Progenitor cell of endocrine pancreas (in vitro differentiated cells): Measurements from ENCODE around the gene DOHH. TPM values are rescaled to one million over a fixed set of nuclear protein-coding genes. Genes with fewer than 3 reads are reported as not detected.

Source experiments
- DNase-seq: peaks from one replicate; pipeline ENCODE4 v3.0.0; 2021; ENCODE audit warnings: low spot score; ENCODE audit not compliant: unreplicated experiment
- H3K27ac Mint-ChIP-seq: 2 replicates; pipeline ENCODE4 v1.8.0; 2021; ENCODE audit warnings: mild to moderate bottlenecking, moderate library complexity, mixed read lengths
- H3K27me3 Mint-ChIP-seq: 2 replicates; pipeline ENCODE4 v1.8.0; 2021; ENCODE audit warnings: mixed read lengths
- H3K36me3 Mint-ChIP-seq: 2 replicates; pipeline ENCODE4 v1.8.0; 2022; ENCODE audit warnings: mixed read lengths; ENCODE audit not compliant: insufficient read depth
- H3K4me1 Mint-ChIP-seq: 2 replicates; pipeline ENCODE4 v1.8.0; 2021; ENCODE audit warnings: low read depth, mixed read lengths
- H3K4me3 Mint-ChIP-seq: 2 replicates; pipeline ENCODE4 v1.8.0; 2021; ENCODE audit warnings: low read depth, mild to moderate bottlenecking, moderate library complexity, mixed read lengths
- H3K9me3 Mint-ChIP-seq: 2 replicates; pipeline ENCODE4 v1.8.0; 2021; ENCODE audit warnings: low read depth, mixed read lengths
- total RNA-seq: library from RNA; stranded (reverse); gene quantifications from 2 replicates; pipeline ENCODE4 v1.2.1, GENCODE V29; 2021
- TF ChIP-seq, protein P1 (sequence below): fragments of 200-600 bp; sonication (generic); IDR thresholded peaks from one replicate; pipeline ENCODE4 v1.5.0; 2021; ENCODE audit warnings: antibody characterized with exemption, mild to moderate bottlenecking; ENCODE audit not compliant: unreplicated experiment

The DOHH gene
- total RNA-seq, 1 donor from 2014 or later = 9.9 TPM

GRCh38 chr19:3503036-3503572 lies 2.6 kb upstream of the DOHH start:
- no peaks in the 10 kb centered on the region for H3K27me3 Mint-ChIP-seq
- peaks cover 18% of the 10 kb centered on the region for H3K4me1 Mint-ChIP-seq
- DNase-seq = no peak
- H3K4me3 Mint-ChIP-seq = no peak overlapping the region
- H3K36me3 Mint-ChIP-seq = no peaks in the 10 kb centered on the region
- H3K9me3 Mint-ChIP-seq = no peaks in the 10 kb centered on the region
- TF ChIP-seq, protein P1, sequence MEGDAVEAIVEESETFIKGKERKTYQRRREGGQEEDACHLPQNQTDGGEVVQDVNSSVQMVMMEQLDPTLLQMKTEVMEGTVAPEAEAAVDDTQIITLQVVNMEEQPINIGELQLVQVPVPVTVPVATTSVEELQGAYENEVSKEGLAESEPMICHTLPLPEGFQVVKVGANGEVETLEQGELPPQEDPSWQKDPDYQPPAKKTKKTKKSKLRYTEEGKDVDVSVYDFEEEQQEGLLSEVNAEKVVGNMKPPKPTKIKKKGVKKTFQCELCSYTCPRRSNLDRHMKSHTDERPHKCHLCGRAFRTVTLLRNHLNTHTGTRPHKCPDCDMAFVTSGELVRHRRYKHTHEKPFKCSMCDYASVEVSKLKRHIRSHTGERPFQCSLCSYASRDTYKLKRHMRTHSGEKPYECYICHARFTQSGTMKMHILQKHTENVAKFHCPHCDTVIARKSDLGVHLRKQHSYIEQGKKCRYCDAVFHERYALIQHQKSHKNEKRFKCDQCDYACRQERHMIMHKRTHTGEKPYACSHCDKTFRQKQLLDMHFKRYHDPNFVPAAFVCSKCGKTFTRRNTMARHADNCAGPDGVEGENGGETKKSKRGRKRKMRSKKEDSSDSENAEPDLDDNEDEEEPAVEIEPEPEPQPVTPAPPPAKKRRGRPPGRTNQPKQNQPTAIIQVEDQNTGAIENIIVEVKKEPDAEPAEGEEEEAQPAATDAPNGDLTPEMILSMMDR = no peak
- H3K27ac Mint-ChIP-seq = no peak overlapping the region

DNA sequence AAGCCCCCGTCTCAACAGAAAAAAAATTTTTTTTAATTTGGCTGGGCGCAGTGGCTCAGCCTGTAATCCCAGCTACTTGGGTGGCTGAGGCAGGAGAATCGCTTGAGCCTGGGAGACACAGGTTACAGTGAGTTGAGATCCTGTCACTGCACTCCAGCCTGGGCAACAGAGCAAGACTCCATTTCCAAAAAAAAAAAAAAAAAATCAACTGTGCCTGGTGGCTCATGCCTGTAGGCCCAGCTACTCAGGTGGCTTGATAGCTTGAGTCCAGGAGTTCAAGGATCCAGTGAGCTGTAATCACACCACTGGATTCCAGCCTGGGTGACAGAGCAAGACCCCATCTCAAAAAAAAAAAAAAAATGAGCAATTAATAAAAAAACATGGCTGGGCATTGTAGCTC lies 1.3 kb upstream of the DOHH start:
- no peak for DNase-seq
- no peak overlapping the region for H3K4me3 Mint-ChIP-seq

DNA sequence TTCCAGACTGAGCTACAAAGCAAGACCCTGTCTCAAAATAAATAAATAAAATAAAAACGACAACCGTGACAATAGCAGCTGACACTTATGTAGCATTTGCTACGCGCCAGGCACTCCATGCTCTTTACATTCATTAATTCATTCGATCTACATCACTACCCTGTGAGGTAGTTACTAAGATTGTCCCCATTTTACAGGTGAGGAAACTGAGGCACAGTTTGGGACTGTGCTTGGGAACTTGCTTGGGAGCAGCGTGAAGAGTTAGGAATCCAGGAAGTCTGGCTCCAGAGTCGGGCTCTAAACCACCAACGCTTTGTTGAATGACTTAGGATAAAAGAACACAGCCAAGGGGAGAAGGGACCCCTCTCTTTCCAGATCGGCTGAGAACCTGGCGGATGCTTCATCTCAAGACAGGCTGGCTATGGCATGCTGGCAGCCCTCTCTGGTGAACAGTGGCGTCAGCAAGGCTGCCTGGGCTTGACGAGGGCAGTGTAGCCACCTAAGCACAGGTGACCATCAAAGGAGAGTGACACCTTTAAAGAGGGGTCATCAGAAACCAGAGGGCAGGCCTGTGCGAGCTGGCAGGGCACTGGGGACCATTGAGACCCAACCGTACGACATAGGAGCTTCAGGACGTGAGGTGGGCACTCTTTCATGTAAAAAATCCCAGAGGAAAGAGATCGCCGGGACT lies 591 bp downstream of the DOHH start:
- Mint-ChIP-seq H3K27me3 (no peaks in the 10 kb centered on the region), H3K27ac (peak overlapping the region; percentile 99), H3K4me3 (peak overlapping the region; percentile 89), H3K36me3 (peaks cover 6% of the 10 kb centered on the region), H3K9me3 (no peaks in the 10 kb centered on the region), H3K4me1 (peaks cover 8% of the 10 kb centered on the region)
- TF ChIP-seq, protein P1 = no peak
- no peak for DNase-seq

More for the DNA sequence above, 1.3 kb upstream of the DOHH start:
- Mint-ChIP-seq H3K9me3 (no peaks in the 10 kb centered on the region), H3K4me1 (peaks cover 10% of the 10 kb centered on the region), H3K27me3 (no peaks in the 10 kb centered on the region), H3K27ac (no peak overlapping the region), H3K36me3 (peaks cover 1% of the 10 kb centered on the region)
- TF ChIP-seq, protein P1 = no peak

- peaks cover 7% of the 10 kb centered on the region for H3K36me3 Mint-ChIP-seq
- H3K4me3 Mint-ChIP-seq = no peak overlapping the region
- no peaks in the 10 kb centered on the region for H3K27me3 Mint-ChIP-seq
Observed at GRCh38 chr19:3497757-3498520, 2.5 kb downstream of the DOHH start.

More at GRCh38 chr19:3497757-3498520, 2.5 kb downstream of the DOHH start:
- Mint-ChIP-seq H3K27ac (peak overlapping the region; percentile 78), H3K4me1 (peaks cover 8% of the 10 kb centered on the region), H3K9me3 (no peaks in the 10 kb centered on the region)
- no peak for DNase-seq
- TF ChIP-seq, protein P1 = no peak
